ENCODE results near the gene DNAH10. TPM values are rescaled to one million over a fixed set of nuclear protein-coding genes. Genes with fewer than 3 reads are reported as not detected.

DNAH10 gene
- total RNA-seq, 1 donor from 2014 or later, result not detected

- intact Hi-C loops (cut with micrococcal nuclease), result no loop called here
- TF ChIP-seq, protein P1, sequence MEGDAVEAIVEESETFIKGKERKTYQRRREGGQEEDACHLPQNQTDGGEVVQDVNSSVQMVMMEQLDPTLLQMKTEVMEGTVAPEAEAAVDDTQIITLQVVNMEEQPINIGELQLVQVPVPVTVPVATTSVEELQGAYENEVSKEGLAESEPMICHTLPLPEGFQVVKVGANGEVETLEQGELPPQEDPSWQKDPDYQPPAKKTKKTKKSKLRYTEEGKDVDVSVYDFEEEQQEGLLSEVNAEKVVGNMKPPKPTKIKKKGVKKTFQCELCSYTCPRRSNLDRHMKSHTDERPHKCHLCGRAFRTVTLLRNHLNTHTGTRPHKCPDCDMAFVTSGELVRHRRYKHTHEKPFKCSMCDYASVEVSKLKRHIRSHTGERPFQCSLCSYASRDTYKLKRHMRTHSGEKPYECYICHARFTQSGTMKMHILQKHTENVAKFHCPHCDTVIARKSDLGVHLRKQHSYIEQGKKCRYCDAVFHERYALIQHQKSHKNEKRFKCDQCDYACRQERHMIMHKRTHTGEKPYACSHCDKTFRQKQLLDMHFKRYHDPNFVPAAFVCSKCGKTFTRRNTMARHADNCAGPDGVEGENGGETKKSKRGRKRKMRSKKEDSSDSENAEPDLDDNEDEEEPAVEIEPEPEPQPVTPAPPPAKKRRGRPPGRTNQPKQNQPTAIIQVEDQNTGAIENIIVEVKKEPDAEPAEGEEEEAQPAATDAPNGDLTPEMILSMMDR (IDR thresholded peaks at IDR 0.05; ENCODE audit: borderline replicate concordance), result no peak
- H3K27me3 ChIP-seq (ENCODE audit: low read depth), result peaks cover 71% of the 10 kb centered on the region
- H3K36me3 ChIP-seq, result no peaks in the 10 kb centered on the region
- H3K4me1 ChIP-seq, result no peaks in the 10 kb centered on the region
- no peak overlapping the region for H3K27ac ChIP-seq (replicated peaks)
- H3K9me3 ChIP-seq (replicated peaks), result no peaks in the 10 kb centered on the region
- no peak overlapping the region for H3K4me3 ChIP-seq
- no peak for DNase-seq
Measured at GRCh38 chr12:123898673-123899072, 136.6 kb downstream of the DNAH10 start.

- no peaks in the 10 kb centered on the region for H3K4me1 ChIP-seq
- H3K9me3 ChIP-seq (replicated peaks), result no peaks in the 10 kb centered on the region
- intact Hi-C loops (cut with micrococcal nuclease), result no loop called here
- TF ChIP-seq, protein P1 (IDR thresholded peaks at IDR 0.05; ENCODE audit: borderline replicate concordance), result no peak
- H3K4me3 ChIP-seq, result no peak overlapping the region
- no peaks in the 10 kb centered on the region for H3K36me3 ChIP-seq
- no peak for DNase-seq
- H3K27me3 ChIP-seq (ENCODE audit: low read depth), result peaks cover 69% of the 10 kb centered on the region
- no peak overlapping the region for H3K27ac ChIP-seq (replicated peaks)
Measured at GRCh38 chr12:123899368-123899767, 137.3 kb downstream of the DNAH10 start.

- Histone ChIP-seq H3K4me3 (no peak overlapping the region), H3K36me3 (no peaks in the 10 kb centered on the region), H3K27ac (replicated peaks) (no peak overlapping the region), H3K9me3 (replicated peaks) (no peaks in the 10 kb centered on the region), H3K27me3 (ENCODE audit: low read depth) (peaks cover 65% of the 10 kb centered on the region), H3K4me1 (no peaks in the 10 kb centered on the region)
- DNase-seq, result no peak
- intact Hi-C loops (cut with micrococcal nuclease), result loop anchor here (10.0 kb wide), 1 partner anchor 84 kb away; no protein-coding TSS in a partner anchor
- TF ChIP-seq, protein P1 (IDR thresholded peaks at IDR 0.05; ENCODE audit: borderline replicate concordance), result no peak
Measured at GRCh38 chr12:123900871-123901376, 138.8 kb downstream of the DNAH10 start.

- no peak overlapping the region for H3K27ac ChIP-seq (replicated peaks)
- no peak overlapping the region for H3K4me3 ChIP-seq
- no peak for DNase-seq
- TF ChIP-seq, protein P1 (IDR thresholded peaks at IDR 0.05; ENCODE audit: borderline replicate concordance), result no peak
- peaks cover 57% of the 10 kb centered on the region for H3K27me3 ChIP-seq (ENCODE audit: low read depth)
- H3K36me3 ChIP-seq, result no peaks in the 10 kb centered on the region
- H3K4me1 ChIP-seq, result peaks cover 6% of the 10 kb centered on the region
- intact Hi-C loops (cut with micrococcal nuclease), result loop anchor here (10.0 kb wide), 1 partner anchor 82 kb away; no protein-coding TSS in a partner anchor
- no peaks in the 10 kb centered on the region for H3K9me3 ChIP-seq (replicated peaks)
Measured at GRCh38 chr12:123902821-123903220, 140.7 kb downstream of the DNAH10 start.

- peaks cover 50% of the 10 kb centered on the region for H3K27me3 ChIP-seq (ENCODE audit: low read depth)
Measured at GRCh38 chr12:123903301-123904065, 141.4 kb downstream of the DNAH10 start.

More at GRCh38 chr12:123903301-123904065, 141.4 kb downstream of the DNAH10 start:
- Histone ChIP-seq H3K27ac (replicated peaks) (no peak overlapping the region), H3K4me3 (no peak overlapping the region), H3K9me3 (replicated peaks) (no peaks in the 10 kb centered on the region), H3K4me1 (peaks cover 6% of the 10 kb centered on the region), H3K36me3 (no peaks in the 10 kb centered on the region)
- TF ChIP-seq, protein P1 (IDR thresholded peaks at IDR 0.05; ENCODE audit: borderline replicate concordance), result no peak
- intact Hi-C loops (cut with micrococcal nuclease), result loop anchor here (10.0 kb wide), 1 partner anchor 81 kb away; no protein-coding TSS in a partner anchor
- DNase-seq, result no peak
